Measurements from ENCODE around the gene CHRNA3. TPM values are rescaled to one million over a fixed set of nuclear protein-coding genes. Genes with fewer than 3 reads are reported as not detected.

The CHRNA3 gene
- total and polyA plus RNA-seq, 2 donors (not counting 1 experiment from before 2014, with no cell fraction given), result not detected

DNA sequence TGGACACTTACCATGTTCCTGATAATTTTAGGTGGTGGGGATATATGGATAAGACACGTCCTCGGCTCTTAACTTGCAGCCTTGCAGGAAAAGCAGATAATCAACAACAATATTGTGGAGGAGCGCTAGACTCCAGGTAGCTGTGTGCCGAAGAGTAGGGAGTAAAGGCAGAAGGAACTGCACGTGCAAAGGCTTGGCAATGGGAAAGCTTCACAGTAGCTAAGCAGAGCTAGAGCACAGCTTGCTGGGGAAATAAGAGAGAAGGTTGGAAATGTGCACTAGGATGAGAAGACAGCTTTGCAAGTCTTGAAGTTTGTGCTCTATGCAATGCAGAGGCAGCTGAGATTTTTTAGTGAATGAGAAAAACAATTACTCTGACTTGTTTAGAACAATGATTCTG, 68.2 kb downstream of the CHRNA3 start:
- no peak overlapping the region for H3K27ac ChIP-seq (ENCODE audit: low read length in 2 of 2)
- no peak for DNase-seq
- no peaks in the 10 kb centered on the region for H3K27me3 ChIP-seq (replicated peaks in 1 of 4; ENCODE audit: control extremely low read depth in 1 of 4, control insufficient read depth in 3 of 4, insufficient read depth in 4 of 4, low read length in 3 of 4)
- H3K27ac Mint-ChIP-seq, result no peak overlapping the region
- no peak overlapping the region for H3K4me3 ChIP-seq (ENCODE audit: control extremely low read depth in 1 of 5, extremely low read depth in 1 of 5, insufficient read depth in 1 of 5, low read depth in 2 of 5, low read length in 4 of 5)
- H3K27me3 Mint-ChIP-seq, result no peaks in the 10 kb centered on the region
- no peak overlapping the region for H3K4me3 Mint-ChIP-seq
- H3K9me3 ChIP-seq (ENCODE audit: control extremely low read depth in 1 of 3, control insufficient read depth in 2 of 3, insufficient read depth in 1 of 3, low read length in 2 of 3), result no peaks in the 10 kb centered on the region
- ChIA-PET CTCF (no interaction called here), POLR2A (no interaction called here)
- H3K4me1 ChIP-seq (ENCODE audit: control insufficient read depth in 2 of 2, insufficient read depth in 2 of 2, low read length in 2 of 2), result no peaks in the 10 kb centered on the region
- intact Hi-C loops (cut with micrococcal nuclease), result no loop called here
- WGBS (ENCODE audit: insufficient coverage), result 97% methylated on average over 3 of the region's 5 CpGs
- H3K9me3 Mint-ChIP-seq (ENCODE audit: insufficient read depth), result no peaks in the 10 kb centered on the region
- TF ChIP-seq, protein P1, sequence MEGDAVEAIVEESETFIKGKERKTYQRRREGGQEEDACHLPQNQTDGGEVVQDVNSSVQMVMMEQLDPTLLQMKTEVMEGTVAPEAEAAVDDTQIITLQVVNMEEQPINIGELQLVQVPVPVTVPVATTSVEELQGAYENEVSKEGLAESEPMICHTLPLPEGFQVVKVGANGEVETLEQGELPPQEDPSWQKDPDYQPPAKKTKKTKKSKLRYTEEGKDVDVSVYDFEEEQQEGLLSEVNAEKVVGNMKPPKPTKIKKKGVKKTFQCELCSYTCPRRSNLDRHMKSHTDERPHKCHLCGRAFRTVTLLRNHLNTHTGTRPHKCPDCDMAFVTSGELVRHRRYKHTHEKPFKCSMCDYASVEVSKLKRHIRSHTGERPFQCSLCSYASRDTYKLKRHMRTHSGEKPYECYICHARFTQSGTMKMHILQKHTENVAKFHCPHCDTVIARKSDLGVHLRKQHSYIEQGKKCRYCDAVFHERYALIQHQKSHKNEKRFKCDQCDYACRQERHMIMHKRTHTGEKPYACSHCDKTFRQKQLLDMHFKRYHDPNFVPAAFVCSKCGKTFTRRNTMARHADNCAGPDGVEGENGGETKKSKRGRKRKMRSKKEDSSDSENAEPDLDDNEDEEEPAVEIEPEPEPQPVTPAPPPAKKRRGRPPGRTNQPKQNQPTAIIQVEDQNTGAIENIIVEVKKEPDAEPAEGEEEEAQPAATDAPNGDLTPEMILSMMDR (IDR thresholded peaks at IDR 0.05), result no peak
- no peak for TF ChIP-seq EZH2 (IDR thresholded peaks at IDR 0.05; ENCODE audit: borderline replicate concordance, insufficient read depth, low read depth, low read length, poor library complexity, severe bottlenecking)
- no peaks in the 10 kb centered on the region for H4K20me1 ChIP-seq (ENCODE audit: control insufficient read depth, insufficient read depth, low read length, poor library complexity, severe bottlenecking)
- no peak overlapping the region for H2AFZ ChIP-seq (ENCODE audit: insufficient read depth, low read depth, low read length, poor library complexity, severe bottlenecking)
- H3K36me3 ChIP-seq (replicated peaks in 1 of 2; ENCODE audit: control extremely low read depth in 1 of 2, control insufficient read depth in 1 of 2, extremely low read depth in 1 of 2, insufficient read depth in 2 of 2, low read length in 1 of 2), result peaks cover 3 to 39% of the 10 kb centered on the region in 2 experiments
- H3K79me2 ChIP-seq (ENCODE audit: control insufficient read depth, insufficient read depth, low read length), result no peaks in the 10 kb centered on the region
- H3K4me2 ChIP-seq (replicated peaks; ENCODE audit: low read depth, low read length, poor library complexity, severe bottlenecking), result no peak overlapping the region
- ATAC-seq (ENCODE audit: low read depth), result no peak
- no peak overlapping the region for H3K9ac ChIP-seq (ENCODE audit: low read length)
- H3K4me1 Mint-ChIP-seq, result no peaks in the 10 kb centered on the region

DNA sequence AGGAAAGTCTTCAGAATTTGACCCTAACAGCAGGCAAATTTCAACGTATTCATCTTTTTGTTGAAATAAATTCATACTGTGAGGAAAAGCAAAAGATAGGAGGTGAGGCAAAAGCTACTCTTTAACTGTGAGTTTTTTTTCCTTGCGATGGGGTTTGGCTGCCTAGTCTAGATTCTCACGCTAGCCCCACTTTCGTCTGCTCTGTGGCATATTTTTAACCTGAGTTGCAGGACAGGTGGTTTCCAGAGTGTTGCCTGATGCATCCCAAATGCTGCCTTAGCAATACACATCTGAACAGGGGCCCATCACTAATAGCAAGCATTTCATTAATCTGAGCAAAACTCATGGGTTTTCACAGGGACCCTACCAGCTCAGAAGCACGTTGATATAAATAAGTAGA, 68.9 kb downstream of the CHRNA3 start:
- no peaks in the 10 kb centered on the region for H3K9me3 Mint-ChIP-seq (ENCODE audit: insufficient read depth)
- 93% methylated on average over 4 of the region's 5 CpGs for WGBS (ENCODE audit: insufficient coverage)
- no peaks in the 10 kb centered on the region for H3K27me3 Mint-ChIP-seq
- H3K27ac Mint-ChIP-seq, result no peak overlapping the region
- Histone ChIP-seq H3K9ac (ENCODE audit: low read length) (no peak overlapping the region), H3K36me3 (replicated peaks in 1 of 2; ENCODE audit: control extremely low read depth in 1 of 2, control insufficient read depth in 1 of 2, extremely low read depth in 1 of 2, insufficient read depth in 2 of 2, low read length in 1 of 2) (peaks cover 7 to 46% of the 10 kb centered on the region in 2 experiments), H4K20me1 (ENCODE audit: control insufficient read depth, insufficient read depth, low read length, poor library complexity, severe bottlenecking) (no peaks in the 10 kb centered on the region), H3K4me1 (ENCODE audit: control insufficient read depth in 2 of 2, insufficient read depth in 2 of 2, low read length in 2 of 2) (no peaks in the 10 kb centered on the region), H3K4me2 (replicated peaks; ENCODE audit: low read depth, low read length, poor library complexity, severe bottlenecking) (no peak overlapping the region), H3K4me3 (ENCODE audit: control extremely low read depth in 1 of 5, extremely low read depth in 1 of 5, insufficient read depth in 1 of 5, low read depth in 2 of 5, low read length in 4 of 5) (no peak overlapping the region), H2AFZ (ENCODE audit: insufficient read depth, low read depth, low read length, poor library complexity, severe bottlenecking) (no peak overlapping the region), H3K27ac (ENCODE audit: low read length in 2 of 2) (no peak overlapping the region), H3K79me2 (ENCODE audit: control insufficient read depth, insufficient read depth, low read length) (no peaks in the 10 kb centered on the region), H3K9me3 (ENCODE audit: control extremely low read depth in 1 of 3, control insufficient read depth in 2 of 3, insufficient read depth in 1 of 3, low read length in 2 of 3) (no peaks in the 10 kb centered on the region), H3K27me3 (replicated peaks in 1 of 4; ENCODE audit: control extremely low read depth in 1 of 4, control insufficient read depth in 3 of 4, insufficient read depth in 4 of 4, low read length in 3 of 4) (no peaks in the 10 kb centered on the region)
- ATAC-seq (ENCODE audit: low read depth) (no peak), DNase-seq (no peak)
- ChIA-PET CTCF (no interaction called here), POLR2A (no interaction called here)
- intact Hi-C loops (cut with micrococcal nuclease), result no loop called here
- H3K4me1 Mint-ChIP-seq, result no peaks in the 10 kb centered on the region
- TF ChIP-seq EZH2 (IDR thresholded peaks at IDR 0.05; ENCODE audit: borderline replicate concordance, insufficient read depth, low read depth, low read length, poor library complexity, severe bottlenecking), result no peak
- H3K4me3 Mint-ChIP-seq, result no peak overlapping the region
